ENCODE measurements around the gene GAS6. TPM values are rescaled to one million over a fixed set of nuclear protein-coding genes. Genes with fewer than 3 reads are reported as not detected.
"Not testable (repeated sequence)": the region's sequence is repeated elsewhere in the genome, so short reads cannot be mapped to it uniquely, and the experiment has no call there.

Gene GAS6
- total RNA-seq, 3 donors from 2014 or later = 101 to 168 (median 113) TPM

- H3K36me3 ChIP-seq (ENCODE audit: low read depth) = no peaks in the 10 kb centered on the region
- no peaks in the 10 kb centered on the region for H3K4me1 ChIP-seq (ENCODE audit: low read depth)
- TF ChIP-seq, protein P1, sequence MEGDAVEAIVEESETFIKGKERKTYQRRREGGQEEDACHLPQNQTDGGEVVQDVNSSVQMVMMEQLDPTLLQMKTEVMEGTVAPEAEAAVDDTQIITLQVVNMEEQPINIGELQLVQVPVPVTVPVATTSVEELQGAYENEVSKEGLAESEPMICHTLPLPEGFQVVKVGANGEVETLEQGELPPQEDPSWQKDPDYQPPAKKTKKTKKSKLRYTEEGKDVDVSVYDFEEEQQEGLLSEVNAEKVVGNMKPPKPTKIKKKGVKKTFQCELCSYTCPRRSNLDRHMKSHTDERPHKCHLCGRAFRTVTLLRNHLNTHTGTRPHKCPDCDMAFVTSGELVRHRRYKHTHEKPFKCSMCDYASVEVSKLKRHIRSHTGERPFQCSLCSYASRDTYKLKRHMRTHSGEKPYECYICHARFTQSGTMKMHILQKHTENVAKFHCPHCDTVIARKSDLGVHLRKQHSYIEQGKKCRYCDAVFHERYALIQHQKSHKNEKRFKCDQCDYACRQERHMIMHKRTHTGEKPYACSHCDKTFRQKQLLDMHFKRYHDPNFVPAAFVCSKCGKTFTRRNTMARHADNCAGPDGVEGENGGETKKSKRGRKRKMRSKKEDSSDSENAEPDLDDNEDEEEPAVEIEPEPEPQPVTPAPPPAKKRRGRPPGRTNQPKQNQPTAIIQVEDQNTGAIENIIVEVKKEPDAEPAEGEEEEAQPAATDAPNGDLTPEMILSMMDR (IDR thresholded peaks at IDR 0.05) = no peak
- no peak overlapping the region for H3K4me3 ChIP-seq
- ATAC-seq (no peak), DNase-seq (no peak)
- intact Hi-C loops (cut with DNase I, micrococcal nuclease) = no loop called here
- H3K9me3 ChIP-seq = no peaks in the 10 kb centered on the region
These were observed 10.9 kb upstream of the GAS6 start for GRCh38 chr13:113874579-113875428.

DNA sequence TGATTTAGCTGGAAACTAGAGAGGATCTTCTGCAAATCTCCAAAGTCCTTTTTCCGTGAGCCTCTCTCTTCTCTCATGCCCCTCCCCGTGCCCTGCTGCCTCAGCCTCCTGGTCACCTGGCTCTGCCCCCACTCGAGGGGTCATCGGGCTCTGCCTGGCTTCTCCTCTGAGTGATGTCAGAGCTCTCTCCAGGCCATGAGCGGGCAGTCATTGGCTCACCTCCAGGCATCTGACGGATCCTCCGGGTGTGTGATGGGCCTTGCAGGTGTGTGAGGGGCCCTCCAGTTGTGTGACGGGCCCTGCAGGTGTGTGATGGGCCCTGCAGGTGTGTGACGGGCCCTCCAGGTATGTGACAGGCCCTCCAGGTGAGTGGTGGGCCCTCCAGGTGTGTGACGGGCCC is 10.3 kb upstream of the GAS6 start:
- intact Hi-C loops (cut with DNase I, micrococcal nuclease) = no loop called here
- no peaks in the 10 kb centered on the region for H3K4me1 ChIP-seq (ENCODE audit: low read depth)
- H3K4me3 ChIP-seq = no peak overlapping the region
- no peak for ATAC-seq
- no peaks in the 10 kb centered on the region for H3K36me3 ChIP-seq (ENCODE audit: low read depth)
- DNase-seq = no peak
- H3K9me3 ChIP-seq = no peaks in the 10 kb centered on the region
- TF ChIP-seq, protein P1 (IDR thresholded peaks at IDR 0.05) = no peak

DNA sequence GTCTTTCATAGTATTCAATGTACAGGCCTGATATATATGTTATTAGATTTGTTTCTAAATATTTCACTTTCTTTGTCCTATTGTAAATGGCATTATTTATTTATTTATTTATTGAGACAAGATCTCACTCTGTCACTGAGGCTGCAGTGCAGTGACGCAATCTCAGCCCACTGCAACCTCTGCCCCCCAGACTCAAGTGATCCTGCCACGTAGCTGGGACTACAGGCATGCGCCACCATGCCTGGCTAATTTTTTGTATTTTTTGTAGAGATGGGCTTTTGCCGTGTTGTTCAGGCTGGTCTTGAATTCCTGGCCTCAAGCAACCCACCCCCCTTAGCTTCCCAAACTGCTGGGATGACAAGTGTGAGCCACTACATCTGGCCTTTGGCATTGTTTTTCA is 5.4 kb upstream of the GAS6 start:
- DNase-seq (no peak), ATAC-seq (no peak)
- H3K4me1 ChIP-seq (ENCODE audit: low read depth) = peaks cover 5% of the 10 kb centered on the region
- intact Hi-C loops (cut with DNase I, micrococcal nuclease) = no loop called here
- H3K4me3 ChIP-seq = no peak overlapping the region
- no peaks in the 10 kb centered on the region for H3K9me3 ChIP-seq
- H3K36me3 ChIP-seq (ENCODE audit: low read depth) = no peaks in the 10 kb centered on the region
- TF ChIP-seq, protein P1 (IDR thresholded peaks at IDR 0.05) = no peak

DNA sequence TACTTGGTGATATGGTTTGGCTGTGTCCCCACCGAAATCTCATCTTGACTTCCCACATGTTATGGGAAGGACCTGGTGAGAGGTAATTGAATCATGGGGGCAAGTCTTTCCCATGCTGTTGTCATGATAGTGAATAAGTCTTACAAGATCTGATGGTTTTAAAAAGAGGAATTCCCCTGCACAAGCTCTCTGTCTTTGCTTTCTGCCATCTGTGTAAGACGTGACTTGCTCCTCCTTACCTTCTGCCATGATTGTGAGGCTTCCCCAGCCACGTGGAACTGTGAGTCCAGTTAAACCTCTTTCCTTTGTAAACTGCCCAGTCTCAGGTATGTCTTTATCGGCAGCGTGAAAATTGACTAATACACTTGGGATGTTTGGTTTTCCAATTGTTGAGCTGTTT is 4.0 kb upstream of the GAS6 start:
- intact Hi-C loops (cut with DNase I, micrococcal nuclease); DNase-seq; ATAC-seq; H3K4me1 ChIP-seq (ENCODE audit: low read depth); H3K36me3 ChIP-seq (ENCODE audit: low read depth); H3K9me3 ChIP-seq; H3K4me3 ChIP-seq: not testable (repeated sequence)

DNA sequence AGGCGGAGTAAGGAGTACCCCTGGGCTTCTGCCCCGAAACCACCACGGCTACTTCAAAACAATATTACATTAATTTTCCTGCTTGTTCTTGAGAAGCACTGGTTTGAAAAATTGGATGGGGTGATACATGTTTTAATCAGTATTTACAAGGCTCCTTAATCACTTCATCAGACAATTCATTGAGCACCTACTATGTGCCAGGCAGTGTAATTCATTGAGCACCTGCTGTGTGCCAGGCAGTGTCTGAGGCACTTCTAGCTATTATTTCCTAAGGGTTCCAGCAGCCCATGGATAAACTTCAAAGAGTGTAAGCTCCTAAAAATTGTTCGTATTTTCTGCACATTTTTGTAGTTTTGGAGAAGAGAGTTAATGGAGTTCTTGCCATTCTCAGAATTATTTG is 1.6 kb upstream of the GAS6 start:
- intact Hi-C loops (cut with DNase I, micrococcal nuclease) = no loop called here
- ATAC-seq (no peak), DNase-seq (no peak)
- Histone ChIP-seq H3K4me1 (ENCODE audit: low read depth) (peaks cover 24% of the 10 kb centered on the region), H3K9me3 (no peaks in the 10 kb centered on the region), H3K4me3 (no peak overlapping the region), H3K36me3 (ENCODE audit: low read depth) (no peaks in the 10 kb centered on the region)
- TF ChIP-seq, protein P1 (IDR thresholded peaks at IDR 0.05) = no peak

DNA sequence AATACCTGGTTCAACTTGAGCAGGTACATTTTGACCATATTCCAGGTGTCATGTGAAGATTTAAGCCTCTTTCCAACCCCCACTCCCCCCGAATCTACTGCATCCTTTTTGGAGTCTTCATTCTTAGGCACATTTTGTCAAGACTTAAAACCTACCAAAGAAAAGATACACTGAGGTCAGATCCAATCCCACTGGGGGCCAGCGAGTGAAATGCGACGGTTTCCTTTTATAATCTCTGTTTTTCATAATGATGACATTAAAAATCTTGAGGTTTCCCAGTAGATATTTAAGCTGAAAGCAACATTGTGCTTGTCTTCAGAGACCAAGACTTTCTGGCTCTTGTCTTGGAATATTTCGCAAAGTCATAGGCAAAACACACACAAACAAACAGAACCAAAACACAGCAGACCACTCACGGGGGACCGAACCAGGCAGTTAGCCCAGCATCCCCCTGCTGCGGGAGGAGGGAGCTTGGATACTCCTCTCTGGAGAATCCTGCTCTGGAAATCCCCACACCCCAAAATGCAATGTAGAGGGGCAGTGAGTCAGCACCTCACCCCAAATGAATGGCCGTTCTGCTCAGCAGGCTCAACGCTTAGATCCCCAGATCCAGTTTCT is 506 bp upstream of the GAS6 start:
- peak overlapping the region; percentile 54 for H3K4me3 ChIP-seq
- TF ChIP-seq, protein P1 (IDR thresholded peaks at IDR 0.05) = no peak
- ATAC-seq (no peak), DNase-seq (peak in 1 of 3 donors; percentile 19)
- H3K4me1 ChIP-seq (ENCODE audit: low read depth) = peaks cover 31% of the 10 kb centered on the region
- H3K36me3 ChIP-seq (ENCODE audit: low read depth) = no peaks in the 10 kb centered on the region
- H3K9me3 ChIP-seq = no peaks in the 10 kb centered on the region
- intact Hi-C loops (cut with DNase I, micrococcal nuclease) = no loop called here
